Astrocyte of the cerebellum (primary cell): Measurements from ENCODE around the gene B3GALT4.
"Not testable (repeated sequence)": the region's sequence is repeated elsewhere in the genome, so short reads cannot be mapped to it uniquely, and the experiment has no call there.

Experiments used
- DNase-seq: peaks from one replicate; pipeline ENCODE4 v3.0.0-alpha.2; 2011; ENCODE audit warnings: low read depth
- H3K4me3 ChIP-seq: 2 replicates; pipeline ENCODE4 v1.5.1; 2011; ENCODE audit warnings: mild to moderate bottlenecking, low read depth, low read length, moderate library complexity
- CTCF ChIP-seq: IDR thresholded peaks from 2 replicates; pipeline ENCODE4 v1.5.1; 2012; ENCODE audit warnings: low read length, low read depth, moderate library complexity, mild to moderate bottlenecking; ENCODE audit errors: missing control alignments
- in situ Hi-C: cut with HindIII; loops from 2 replicates; pipeline ENCODE4 v1.10.0; 2017; ENCODE audit warnings: low sequenced_read_pairs

The B3GALT4 gene

GRCh38 chr6:33271468-33272274, 5.3 kb upstream of the B3GALT4 start, which contains the start of the genes RPS18 and VPS52:
Gene RPS18 (plus strand): TSS chr6:33272075. CDS start chr6:33272120, 45 bp downstream.
Gene VPS52 (minus strand): TSS chr6:33271876. CDS start chr6:33271675, 201 bp downstream.
- peak within 1 kb of the TSS; percentile 95 for H3K4me3 ChIP-seq
- in situ Hi-C loops = no loop called here
- TF ChIP-seq CTCF = no peak
- DNase-seq = peak; percentile 99

DNA sequence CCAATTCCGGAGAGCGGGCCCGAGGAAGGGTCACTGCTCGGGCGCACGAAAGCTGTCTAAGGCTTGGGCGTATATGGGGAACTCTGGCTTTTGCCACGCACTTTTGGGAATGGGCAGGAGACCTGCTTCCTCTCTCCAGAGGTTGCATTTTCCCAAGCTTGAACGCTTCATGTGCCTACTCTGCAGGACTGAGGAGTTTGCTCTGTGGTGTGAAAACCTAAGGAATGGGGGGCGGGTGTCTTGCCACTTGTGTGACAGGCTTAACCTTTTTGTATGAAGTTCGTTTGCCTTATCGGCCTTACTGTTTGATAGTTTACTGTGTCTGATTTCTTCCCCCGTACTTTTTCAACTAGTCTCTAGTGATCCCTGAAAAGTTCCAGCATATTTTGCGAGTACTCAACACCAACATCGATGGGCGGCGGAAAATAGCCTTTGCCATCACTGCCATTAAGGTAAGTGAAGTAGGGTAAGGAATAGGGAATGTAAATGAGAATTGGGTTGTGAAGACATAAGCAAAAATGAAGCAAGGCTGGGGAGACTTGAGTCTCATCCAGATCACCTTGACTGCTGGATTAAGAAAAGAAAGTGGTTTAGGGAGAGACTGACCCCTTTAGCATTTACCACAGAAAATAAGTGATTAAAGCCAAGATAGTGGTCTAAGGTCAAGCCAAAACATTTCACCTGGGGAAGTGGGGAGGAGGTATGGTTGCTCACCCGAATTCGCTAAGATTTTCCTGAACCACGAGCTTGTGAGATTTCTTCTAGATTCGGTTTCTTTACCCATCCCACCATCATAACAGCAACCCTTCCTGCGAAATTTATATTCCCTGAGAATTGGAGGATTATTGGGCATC, 4.4 kb upstream of the B3GALT4 start:
- DNase-seq = no peak
- no peak for TF ChIP-seq CTCF
- in situ Hi-C loops = no loop called here
- H3K4me3 ChIP-seq = peak overlapping the region; percentile 95

DNA sequence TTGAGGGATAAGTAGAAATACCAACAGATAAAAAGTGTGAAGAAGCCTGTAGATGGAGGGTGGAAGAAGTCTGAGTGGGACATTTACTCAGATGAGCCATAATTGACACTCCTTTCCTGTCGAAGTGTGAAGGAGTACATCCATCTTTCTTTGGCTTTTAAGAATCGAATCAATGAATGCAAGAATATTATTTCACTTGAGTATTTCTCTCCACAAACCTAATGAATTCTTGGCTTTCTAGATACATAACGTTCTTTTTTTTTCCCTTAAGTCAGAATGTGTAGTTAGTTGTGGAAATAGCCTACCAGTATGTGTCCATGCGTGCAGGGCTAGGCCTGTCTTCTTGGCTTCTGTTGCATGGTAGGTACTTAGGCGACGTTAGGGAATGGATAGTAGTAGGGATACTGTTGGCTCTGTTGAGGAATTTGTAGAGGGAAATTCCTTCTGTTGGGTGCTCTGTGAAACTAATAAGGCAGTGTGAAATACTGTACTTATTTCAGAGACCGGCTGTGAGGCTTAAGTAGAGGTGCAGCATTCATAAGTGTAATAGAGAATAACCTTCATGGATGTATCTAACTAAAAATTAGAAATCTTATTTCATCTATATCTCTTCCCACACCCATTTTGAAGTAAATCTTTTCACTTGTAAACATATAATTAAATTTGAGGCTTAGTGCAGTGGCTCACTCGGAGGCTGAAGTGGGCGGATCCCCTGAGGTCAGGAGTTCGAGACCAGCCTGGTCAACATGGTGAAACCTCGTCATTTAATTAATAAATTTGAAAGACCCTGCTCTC, 3.6 kb upstream of the B3GALT4 start:
- in situ Hi-C loops = no loop called here
- peak overlapping the region; percentile 95 for H3K4me3 ChIP-seq
- DNase-seq = no peak
- no peak for TF ChIP-seq CTCF

DNA sequence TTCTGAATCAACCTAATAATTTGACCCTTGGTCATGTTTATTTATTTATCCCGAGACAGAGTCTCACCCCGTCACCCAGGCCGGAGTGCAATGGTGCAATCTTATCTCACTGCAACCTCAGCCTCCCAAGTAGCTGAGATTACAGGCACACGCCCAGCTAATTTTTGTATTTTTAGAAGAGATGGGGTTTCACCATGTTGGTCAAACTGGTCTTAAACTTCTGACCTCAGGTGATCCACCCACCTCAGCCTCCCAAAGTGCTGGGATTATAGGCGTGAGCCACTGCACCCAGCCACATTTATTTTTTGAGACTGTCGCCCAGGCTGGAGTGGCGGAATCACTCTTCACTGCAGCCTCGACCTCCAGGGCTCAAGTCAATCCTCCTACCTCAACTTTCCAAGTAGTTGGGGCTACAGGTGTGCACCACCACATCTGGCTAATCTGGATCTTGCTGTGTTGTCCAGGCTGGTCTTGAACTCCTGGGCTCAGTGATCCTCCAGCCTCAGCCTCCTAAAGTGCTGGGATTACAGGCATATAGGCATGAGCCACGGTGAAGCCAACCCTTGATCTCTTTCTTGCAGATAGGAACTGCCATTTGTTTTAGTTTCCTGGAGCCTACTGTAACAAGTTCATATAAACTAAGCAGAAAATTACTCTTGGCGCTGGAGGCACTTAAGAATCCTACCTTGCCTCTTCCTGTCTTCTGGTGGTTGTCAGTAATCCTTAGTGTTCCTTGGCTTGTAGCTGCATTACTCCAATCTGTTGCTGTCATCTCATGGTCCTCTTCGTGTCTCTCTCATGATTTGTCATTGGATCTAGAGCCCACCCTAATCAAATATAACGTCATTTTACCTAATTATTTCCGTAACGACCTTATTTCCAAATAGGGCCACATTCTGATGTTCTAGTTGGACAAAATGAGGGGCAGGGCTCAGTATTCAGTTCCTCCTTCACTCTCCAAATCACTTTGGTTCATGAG, 2.7 kb upstream of the B3GALT4 start:
- TF ChIP-seq CTCF = no peak
- in situ Hi-C loops = no loop called here
- DNase-seq = no peak
- H3K4me3 ChIP-seq = peak overlapping the region; percentile 95

- H3K4me3 ChIP-seq = peak overlapping the region; percentile 54
- DNase-seq, in situ Hi-C loops: not testable (repeated sequence)
Measured at GRCh38 chr6:33275795-33276580, 935 bp upstream of the B3GALT4 start.

DNA sequence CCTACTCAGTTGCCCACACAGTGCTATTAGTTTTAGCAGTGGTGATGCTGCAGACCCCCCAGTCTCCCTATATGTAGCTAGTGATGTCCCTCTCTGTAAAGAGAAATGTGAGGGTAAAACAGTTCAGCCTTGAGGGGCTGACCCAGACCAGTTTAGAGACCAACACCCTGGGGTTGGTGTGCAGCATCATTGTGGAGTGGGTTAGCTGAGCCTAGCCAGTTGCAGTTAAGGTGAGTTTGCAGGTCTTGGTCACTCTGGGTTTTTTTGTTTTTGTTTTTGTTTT, 401 bp upstream of the B3GALT4 start:
- in situ Hi-C loops = no loop called here
- DNase-seq = no peak
- TF ChIP-seq CTCF = no peak
- H3K4me3 ChIP-seq = peak overlapping the region; percentile 54
